Upper lobe of right lung (tissue), 1 donor: ENCODE results near the gene AP2M1. TPM values are rescaled to one million over a fixed set of nuclear protein-coding genes. Genes with fewer than 3 reads are reported as not detected.

Experiments
- ATAC-seq: fragments of 200-7000 bp; cut with Tn5 transposase; one replicate; pipeline ENCODE4 v1.9.1; 2020; ENCODE audit warnings: mild to moderate bottlenecking, moderate library complexity
- DNase-seq: peaks from one replicate; pipeline ENCODE4 v3.0.0-alpha.2; 2020
- H3K27ac ChIP-seq: fragments of 200-600 bp; one replicate; pipeline ENCODE4 v1.8.0; 2022
- H3K27me3 ChIP-seq: fragments of 200-600 bp; one replicate; pipeline ENCODE4 v1.8.0; 2022; ENCODE audit warnings: mild to moderate bottlenecking
- H3K36me3 ChIP-seq: fragments of 200-600 bp; one replicate; pipeline ENCODE4 v1.8.0; 2022
- H3K4me1 ChIP-seq: fragments of 200-600 bp; one replicate; pipeline ENCODE4 v1.8.0; 2022
- H3K4me3 ChIP-seq: fragments of 200-600 bp; one replicate; pipeline ENCODE4 v1.8.0; 2022; ENCODE audit warnings: mild to moderate bottlenecking
- H3K9me3 ChIP-seq: fragments of 200-600 bp; one replicate; pipeline ENCODE4 v1.8.0; 2022
- CTCF ChIP-seq: fragments of 200-600 bp; IDR thresholded peaks from one replicate; pipeline ENCODE4 v1.8.0; 2022; ENCODE audit warnings: antibody characterized with exemption
- intact Hi-C: fragments of 100-400 bp; cut with DNase I; formaldehyde crosslinking; loops from one replicate; pipeline ENCODE4 v1.11.0; 2022
- total RNA-seq: library from RNA; stranded (reverse); fragmentation: NEBNext Ultra II Directional; extraction: Animal tissue kit (Norgen Biotek cat#: 25700); gene quantifications from one replicate; pipeline ENCODE4 v1.2.1, GENCODE V29; 2021
- donor health status: DM: no; HTN: yes; CAD: no; lungs with severe emphysema.

The AP2M1 gene
- total RNA-seq, 1 donor from 2014 or later, result 245 TPM

- no peak for ATAC-seq
- DNase-seq, result no peak
- intact Hi-C loops, result no loop called here
- Histone ChIP-seq H3K9me3 (no peaks in the 10 kb centered on the region), H3K27me3 (no peaks in the 10 kb centered on the region), H3K27ac (no peak overlapping the region), H3K4me3 (no peak overlapping the region), H3K36me3 (peaks cover 66% of the 10 kb centered on the region), H3K4me1 (peaks cover 19% of the 10 kb centered on the region)
- TF ChIP-seq CTCF, result no peak
These were observed 13.4 kb downstream of the AP2M1 start for GRCh38 chr3:184188080-184188479.

- Histone ChIP-seq H3K36me3 (peaks cover 66% of the 10 kb centered on the region), H3K4me3 (no peak overlapping the region), H3K27me3 (no peaks in the 10 kb centered on the region), H3K27ac (no peak overlapping the region), H3K4me1 (peaks cover 19% of the 10 kb centered on the region), H3K9me3 (no peaks in the 10 kb centered on the region)
- no peak for TF ChIP-seq CTCF
- DNase-seq (no peak), ATAC-seq (no peak)
- intact Hi-C loops, result no loop called here
These were observed 14.8 kb downstream of the AP2M1 start for GRCh38 chr3:184189421-184189820.

GRCh38 chr3:184192889-184193288 is 18.2 kb downstream of the AP2M1 start:
- Histone ChIP-seq H3K4me3 (no peak overlapping the region), H3K27ac (no peak overlapping the region), H3K9me3 (no peaks in the 10 kb centered on the region), H3K27me3 (no peaks in the 10 kb centered on the region), H3K4me1 (no peaks in the 10 kb centered on the region), H3K36me3 (peaks cover 82% of the 10 kb centered on the region)
- no peak for TF ChIP-seq CTCF
- ATAC-seq, result no peak
- intact Hi-C loops, result no loop called here
- no peak for DNase-seq

- no peak for DNase-seq
- H3K4me3 ChIP-seq, result no peak overlapping the region
- no peaks in the 10 kb centered on the region for H3K27me3 ChIP-seq
- intact Hi-C loops, result no loop called here
- no peaks in the 10 kb centered on the region for H3K9me3 ChIP-seq
- no peaks in the 10 kb centered on the region for H3K4me1 ChIP-seq
- no peak for ATAC-seq
- H3K36me3 ChIP-seq, result peaks cover 71% of the 10 kb centered on the region
- TF ChIP-seq CTCF, result no peak
- H3K27ac ChIP-seq, result no peak overlapping the region
These were observed 19.4 kb downstream of the AP2M1 start for GRCh38 chr3:184193991-184194539.

GRCh38 chr3:184196536-184196935 is 21.9 kb downstream of the AP2M1 start:
- H3K4me3 ChIP-seq, result no peak overlapping the region
- H3K9me3 ChIP-seq, result no peaks in the 10 kb centered on the region
- H3K36me3 ChIP-seq, result peaks cover 46% of the 10 kb centered on the region
- intact Hi-C loops, result no loop called here
- no peak for ATAC-seq
- no peak overlapping the region for H3K27ac ChIP-seq
- H3K27me3 ChIP-seq, result no peaks in the 10 kb centered on the region
- no peak for DNase-seq
- TF ChIP-seq CTCF, result no peak
- no peaks in the 10 kb centered on the region for H3K4me1 ChIP-seq

- Histone ChIP-seq H3K9me3 (no peaks in the 10 kb centered on the region), H3K4me1 (no peaks in the 10 kb centered on the region), H3K36me3 (peaks cover 27% of the 10 kb centered on the region), H3K27me3 (no peaks in the 10 kb centered on the region), H3K27ac (no peak overlapping the region), H3K4me3 (no peak overlapping the region)
- ATAC-seq (no peak), DNase-seq (no peak)
- intact Hi-C loops, result no loop called here
- TF ChIP-seq CTCF, result no peak
These were observed 23.9 kb downstream of the AP2M1 start for GRCh38 chr3:184198509-184198908.
